Lower lobe of right lung (tissue), 2 donors: ENCODE measurements around the gene MEG3. TPM values are rescaled to one million over a fixed set of nuclear protein-coding genes. Genes with fewer than 3 reads are reported as not detected.

Experiments used
- ATAC-seq, 2 donors: fragments of 200-7000 bp; cut with Tn5 transposase; one replicate each; pipeline ENCODE4 v1.9.1; 2020 to 2022; ENCODE audit warnings: mild to moderate bottlenecking in 2 of 2, moderate library complexity in 2 of 2
- DNase-seq: peaks from one replicate; pipeline ENCODE4 v3.0.0-alpha.2; 2020
- H3K27ac ChIP-seq: fragments of 200-600 bp; one replicate; pipeline ENCODE4 v1.8.0; 2022
- H3K27me3 ChIP-seq: fragments of 200-600 bp; one replicate; pipeline ENCODE4 v1.8.0; 2022; ENCODE audit warnings: low read depth
- H3K36me3 ChIP-seq: fragments of 200-600 bp; one replicate; pipeline ENCODE4 v1.8.0; 2022; ENCODE audit warnings: mild to moderate bottlenecking
- H3K4me1 ChIP-seq: fragments of 200-600 bp; one replicate; pipeline ENCODE4 v1.8.0; 2022
- H3K4me3 ChIP-seq: fragments of 200-600 bp; one replicate; pipeline ENCODE4 v1.8.0; 2022; ENCODE audit warnings: mild to moderate bottlenecking
- H3K9me3 ChIP-seq: fragments of 200-600 bp; one replicate; pipeline ENCODE4 v1.8.0; 2022
- CTCF ChIP-seq: fragments of 200-600 bp; IDR thresholded peaks from one replicate; pipeline ENCODE4 v1.8.0; 2022; ENCODE audit warnings: antibody characterized with exemption, mild to moderate bottlenecking
- intact Hi-C: fragments of 100-400 bp; cut with DNase I; formaldehyde crosslinking; loops from one replicate; pipeline ENCODE4 v1.11.0; 2022
- total RNA-seq: library from RNA; stranded (reverse); fragmentation: NEBNext Ultra II Directional; extraction: Animal tissue kit (Norgen Biotek cat#: 25700); gene quantifications from one replicate; pipeline ENCODE4 v1.2.1, GENCODE V29; 2021
- donor health status: DM: no; HTN: yes; CAD: no; lungs with severe emphysema.

Gene MEG3
- total RNA-seq, 1 donor from 2014 or later: 16.6 TPM

GRCh38 chr14:100899884-100900771, 74.2 kb downstream of the MEG3 start:
- no peak overlapping the region for H3K27ac ChIP-seq

GRCh38 chr14:100900837-100901390, 75.0 kb downstream of the MEG3 start:
- Histone ChIP-seq H3K36me3 (no peaks in the 10 kb centered on the region), H3K27ac (no peak overlapping the region), H3K27me3 (peaks cover 57% of the 10 kb centered on the region), H3K9me3 (no peaks in the 10 kb centered on the region), H3K4me1 (peaks cover 16% of the 10 kb centered on the region), H3K4me3 (no peak overlapping the region)
- DNase-seq (peak; percentile 39), ATAC-seq (no peak)
- peak; percentile 16 for TF ChIP-seq CTCF
- intact Hi-C loops: no loop called here

More at GRCh38 chr14:100899884-100900771, 74.2 kb downstream of the MEG3 start:
- Histone ChIP-seq H3K27me3 (peaks cover 53% of the 10 kb centered on the region), H3K4me1 (peaks cover 16% of the 10 kb centered on the region), H3K4me3 (no peak overlapping the region), H3K36me3 (no peaks in the 10 kb centered on the region), H3K9me3 (no peaks in the 10 kb centered on the region)
- no peak for TF ChIP-seq CTCF
- ATAC-seq (peak in 1 of 2 donors; percentile 30), DNase-seq (peak; percentile 14)
- intact Hi-C loops: no loop called here

GRCh38 chr14:100901391-100902183, 75.7 kb downstream of the MEG3 start:
- no peak for TF ChIP-seq CTCF
- intact Hi-C loops: no loop called here
- peaks cover 62% of the 10 kb centered on the region for H3K27me3 ChIP-seq
- H3K4me3 ChIP-seq: no peak overlapping the region
- H3K36me3 ChIP-seq: no peaks in the 10 kb centered on the region
- peaks cover 16% of the 10 kb centered on the region for H3K4me1 ChIP-seq
- no peaks in the 10 kb centered on the region for H3K9me3 ChIP-seq
- no peak overlapping the region for H3K27ac ChIP-seq
- DNase-seq: peak; percentile 38
- ATAC-seq: no peak

GRCh38 chr14:100902295-100903133, 76.6 kb downstream of the MEG3 start:
- peaks cover 16% of the 10 kb centered on the region for H3K4me1 ChIP-seq
- TF ChIP-seq CTCF: no peak
- no peak overlapping the region for H3K4me3 ChIP-seq
- no peaks in the 10 kb centered on the region for H3K9me3 ChIP-seq
- no peak for ATAC-seq
- intact Hi-C loops: no loop called here
- DNase-seq: no peak
- peaks cover 68% of the 10 kb centered on the region for H3K27me3 ChIP-seq
- H3K27ac ChIP-seq: no peak overlapping the region
- no peaks in the 10 kb centered on the region for H3K36me3 ChIP-seq

- TF ChIP-seq CTCF: no peak
- H3K4me3 ChIP-seq: no peak overlapping the region
Measured at GRCh38 chr14:100903134-100903468, 77.2 kb downstream of the MEG3 start.

More at GRCh38 chr14:100903134-100903468, 77.2 kb downstream of the MEG3 start:
- intact Hi-C loops: no loop called here
- no peaks in the 10 kb centered on the region for H3K9me3 ChIP-seq
- DNase-seq: peak; percentile 20
- H3K27me3 ChIP-seq: peaks cover 68% of the 10 kb centered on the region
- ATAC-seq: no peak
- peaks cover 16% of the 10 kb centered on the region for H3K4me1 ChIP-seq
- H3K36me3 ChIP-seq: no peaks in the 10 kb centered on the region
- H3K27ac ChIP-seq: no peak overlapping the region
